ENCODE results near the gene KRTAP5-6.

GRCh38 chr11:1650034-1650917 is 46.7 kb upstream of the KRTAP5-6 start:
- TF ChIP-seq CTCF (IDR thresholded peaks at IDR 0.05) (no peak), POLR2A (IDR thresholded peaks at IDR 0.05) (no peak)

Measured in prostate gland (tissue), 2 donors.